Activated naive CD4-positive, alpha-beta T cell treated with anti-CD3 and anti-CD28 coated beads, Interleukin-2, amount 50 U/mL, for 72 hours (primary cell): ENCODE results near the gene DNAJC16. TPM values are rescaled to one million over a fixed set of nuclear protein-coding genes. Genes with fewer than 3 reads are reported as not detected.

Experiments used
- ATAC-seq, 2 donors: fragments of 150-1000 bp; cut with Tn5 transposase; 2 replicates each; pipeline ENCODE4 v1.10.0; 2021; ENCODE audit warnings: mild to moderate bottlenecking in 2 of 2, moderate library complexity in 2 of 2
- DNase-seq, 2 donors: peaks; one replicate each; pipeline ENCODE4 v3.0.0; 2021 to 2022; ENCODE audit warnings: low spot score in 2 of 2
- H3K27ac Mint-ChIP-seq, 2 donors: one replicate each; pipeline ENCODE4 v1.8.0; 2022; ENCODE audit warnings: mild to moderate bottlenecking in 2 of 2, mixed read lengths in 2 of 2
- H3K36me3 Mint-ChIP-seq, 2 donors: one replicate each; pipeline ENCODE4 v1.8.0; 2022; ENCODE audit warnings: mixed read lengths in 2 of 2
- H3K9me3 Mint-ChIP-seq, 2 donors: one replicate each; pipeline ENCODE4 v1.8.0; 2022; ENCODE audit warnings: mixed read lengths in 2 of 2
- total RNA-seq, 2 donors: library from RNA; stranded (reverse); gene quantifications; one replicate each; pipeline ENCODE4 v1.2.3, GENCODE V29; 2022

Gene DNAJC16
- total RNA-seq, 2 donors from 2014 or later, result 4.6 to 10.9 TPM

GRCh38 chr1:15618655-15619525 lies 92.2 kb downstream of the DNAJC16 start:
- peak overlapping the region; percentile 89 to 93 for H3K27ac Mint-ChIP-seq
- no peaks in the 10 kb centered on the region for H3K9me3 Mint-ChIP-seq
- ATAC-seq (no peak), DNase-seq (no peak)
- H3K36me3 Mint-ChIP-seq, result peaks cover 8 to 19% of the 10 kb centered on the region in 2 donors

- ATAC-seq (no peak), DNase-seq (no peak)
- Mint-ChIP-seq H3K9me3 (no peaks in the 10 kb centered on the region), H3K27ac (no peak overlapping the region), H3K36me3 (peaks cover 8 to 19% of the 10 kb centered on the region in 2 donors)
Measured at GRCh38 chr1:15620155-15620545, 93.5 kb downstream of the DNAJC16 start.

DNA sequence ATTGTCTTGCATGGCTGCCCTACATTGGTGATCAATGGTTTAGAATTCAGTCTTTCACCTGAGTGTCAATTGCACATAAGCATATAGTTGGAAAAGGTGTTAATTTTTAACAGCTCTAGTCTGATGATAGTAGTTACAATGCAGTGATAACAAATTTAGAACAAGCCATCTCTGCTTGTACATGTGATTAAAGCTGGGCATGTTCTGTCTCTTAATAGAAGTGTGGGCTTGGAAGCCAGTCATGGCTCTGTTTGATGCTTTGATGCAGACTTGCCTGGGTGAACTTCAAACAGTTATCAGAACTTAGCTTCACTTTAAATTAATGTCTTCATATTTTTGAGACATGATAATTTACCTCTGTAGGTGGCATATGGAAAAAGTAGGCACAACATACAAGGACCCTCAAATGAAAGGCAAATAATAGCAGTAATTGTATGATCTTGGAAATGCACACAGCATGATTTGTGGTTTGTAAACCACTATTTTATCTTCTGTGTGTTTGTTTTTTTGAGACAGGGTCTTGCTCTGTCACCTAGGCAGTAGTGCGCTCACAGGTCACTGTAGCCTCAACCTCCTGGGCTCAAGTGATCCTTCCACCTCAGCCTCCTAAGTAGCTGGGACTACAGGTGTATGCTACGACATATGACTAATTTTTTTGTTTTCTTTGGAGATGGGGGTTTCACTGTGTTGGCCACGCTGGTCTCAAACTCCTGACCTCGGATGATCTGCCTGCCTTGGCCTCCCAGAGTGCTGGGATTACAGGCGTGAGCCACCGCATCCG lies 94.4 kb downstream of the DNAJC16 start:
- DNase-seq, result no peak
- H3K36me3 Mint-ChIP-seq, result peaks cover 8 to 19% of the 10 kb centered on the region in 2 donors
- no peaks in the 10 kb centered on the region for H3K9me3 Mint-ChIP-seq
- no peak overlapping the region for H3K27ac Mint-ChIP-seq
- no peak for ATAC-seq

GRCh38 chr1:15621975-15622374 lies 95.3 kb downstream of the DNAJC16 start:
- H3K27ac Mint-ChIP-seq, result no peak overlapping the region
- DNase-seq (no peak), ATAC-seq (no peak)
- no peaks in the 10 kb centered on the region for H3K9me3 Mint-ChIP-seq
- H3K36me3 Mint-ChIP-seq, result peaks cover 8 to 19% of the 10 kb centered on the region in 2 donors

DNA sequence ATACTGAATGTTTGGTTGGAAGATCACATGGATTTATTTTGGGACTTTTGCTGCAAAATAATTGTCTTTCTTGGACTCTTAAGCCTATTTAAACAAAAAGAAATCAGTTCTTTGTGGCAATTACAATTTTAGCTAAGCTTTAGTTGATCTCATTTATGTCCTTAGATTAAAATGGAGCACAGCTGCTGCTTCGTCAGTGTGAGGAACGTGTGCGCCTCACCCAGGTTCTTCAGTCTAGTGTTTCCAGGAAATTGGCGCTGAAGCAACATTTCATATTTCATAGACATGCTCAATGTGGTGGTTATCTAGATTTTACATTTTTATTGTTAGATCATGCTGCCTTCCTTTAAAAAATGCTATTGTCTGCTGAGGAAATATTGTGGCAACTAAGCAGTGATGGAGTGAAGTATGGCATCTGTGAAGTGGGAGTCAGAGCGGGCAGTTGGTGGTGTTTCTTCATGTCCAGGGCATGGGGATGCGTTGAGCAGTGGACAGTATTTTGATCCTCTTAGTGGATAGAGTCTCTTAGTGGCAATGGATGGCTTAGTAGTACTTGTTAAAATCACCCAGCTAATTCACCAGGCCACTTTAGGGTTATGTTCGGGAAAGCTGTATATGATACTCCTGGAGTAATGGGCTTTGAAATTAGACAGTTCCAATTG lies 96.2 kb downstream of the DNAJC16 start:
- peaks cover 7 to 18% of the 10 kb centered on the region in 2 donors for H3K36me3 Mint-ChIP-seq
- no peaks in the 10 kb centered on the region for H3K9me3 Mint-ChIP-seq
- ATAC-seq, result no peak
- H3K27ac Mint-ChIP-seq, result peak overlapping the region; percentile 20 to 90
- no peak for DNase-seq

DNA sequence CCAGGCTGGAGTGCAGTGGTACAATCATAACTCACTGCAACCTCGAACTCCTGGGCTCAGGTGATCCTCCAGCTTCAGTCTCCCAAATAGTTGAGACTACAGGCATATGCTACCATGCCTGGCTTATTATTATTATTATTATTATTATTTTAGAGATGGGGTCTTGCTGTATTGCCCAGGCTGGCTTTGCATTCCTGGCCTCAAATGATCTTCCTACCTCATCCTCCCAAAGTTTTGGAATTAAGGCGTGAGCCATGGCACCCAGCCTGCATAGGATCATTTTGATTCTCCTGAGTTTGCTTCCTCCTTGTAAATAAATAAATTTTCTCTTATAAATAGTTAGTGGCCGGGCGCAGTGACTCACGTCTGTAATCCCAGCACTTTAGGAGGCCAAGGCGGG lies 96.8 kb downstream of the DNAJC16 start:
- H3K27ac Mint-ChIP-seq, result peak overlapping the region in 1 of 2 donors; percentile 57
- H3K36me3 Mint-ChIP-seq, result peaks cover 2 to 13% of the 10 kb centered on the region in 2 donors
- H3K9me3 Mint-ChIP-seq, result no peaks in the 10 kb centered on the region
- DNase-seq, result no peak
- ATAC-seq, result no peak

DNA sequence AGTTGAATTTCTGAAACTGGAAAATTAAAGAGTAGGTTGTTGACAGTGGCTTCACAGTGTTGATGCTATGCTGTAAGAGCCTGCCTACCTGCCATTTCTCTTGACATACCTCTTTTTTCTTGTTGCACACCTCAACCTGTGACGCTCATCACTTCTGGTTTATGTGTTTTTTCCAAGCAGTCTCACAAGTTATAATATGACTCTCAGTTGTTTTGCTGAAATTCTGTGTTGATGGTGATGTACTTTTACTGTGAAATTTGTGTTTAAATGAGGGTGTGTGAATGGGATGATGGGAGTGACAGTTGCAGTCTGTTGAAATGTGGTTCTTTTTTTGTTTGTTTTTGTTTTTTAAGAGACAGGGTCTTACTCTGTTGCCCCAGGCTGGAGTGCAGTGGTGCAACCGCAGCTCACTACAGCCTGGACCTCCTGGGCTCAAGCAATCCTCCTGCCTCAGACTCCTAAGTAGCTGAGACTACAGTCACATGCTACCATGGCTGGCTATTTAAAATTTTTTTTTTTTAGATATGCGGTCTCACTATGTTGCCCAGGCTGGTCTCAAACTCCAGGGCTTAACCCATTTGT lies 97.6 kb downstream of the DNAJC16 start:
- Mint-ChIP-seq H3K36me3 (peaks cover 0 to 7% of the 10 kb centered on the region in 2 donors), H3K27ac (peak overlapping the region in 1 of 2 donors; percentile 10), H3K9me3 (no peaks in the 10 kb centered on the region)
- peak in 1 of 2 donors; percentile 35 for ATAC-seq
- DNase-seq, result no peak

- no peak overlapping the region for H3K27ac Mint-ChIP-seq
- H3K36me3 Mint-ChIP-seq, result peaks cover 0 to 13% of the 10 kb centered on the region in 2 donors
- no peak for DNase-seq
- ATAC-seq, result no peak
- H3K9me3 Mint-ChIP-seq, result no peaks in the 10 kb centered on the region
Measured at GRCh38 chr1:15625056-15625917, 98.6 kb downstream of the DNAJC16 start.

Other genes starting within 250 kb of the DNAJC16 start
- 10 to 100 TPM; 18.8 to 55.8 TPM for gene EFHD2, start 117.0 kb upstream of the DNAJC16 start, total RNA-seq
- gene CTRC, start 88.4 kb upstream of the DNAJC16 start, total RNA-seq, result not detected
- not detected for gene CELA2A, start 70.1 kb upstream of the DNAJC16 start, total RNA-seq
- not detected for gene CELA2B, start 50.7 kb upstream of the DNAJC16 start, total RNA-seq
- gene CASP9, start 2.6 kb upstream of the DNAJC16 start, total RNA-seq, result 10 to 100 TPM; 12.0 to 16.9 TPM
- 10 to 100 TPM; 15.3 to 16.6 TPM for gene AGMAT, start 58.2 kb downstream of the DNAJC16 start, total RNA-seq
- 10 to 100 TPM; 23.9 to 32.2 TPM for gene DDI2, start 90.6 kb downstream of the DNAJC16 start, total RNA-seq
- 10 to 100 TPM; 46.5 to 48.0 TPM for gene PLEKHM2, start 157.5 kb downstream of the DNAJC16 start, total RNA-seq
- gene SLC25A34, start 209.4 kb downstream of the DNAJC16 start, total RNA-seq, result 1 to 10 TPM in 1 of 2 donors, under 1 TPM in 1; 0.23 to 1.9 TPM
- gene TMEM82, start 215.7 kb downstream of the DNAJC16 start, total RNA-seq, result not detected
- gene FBLIM1, start 231.9 kb downstream of the DNAJC16 start, total RNA-seq, result under 1 TPM in 1 of 2 donors, not detected in 1; 0.21 TPM